ENCODE results near the gene BHLHE23. TPM values are rescaled to one million over a fixed set of nuclear protein-coding genes. Genes with fewer than 3 reads are reported as not detected.

The BHLHE23 gene
- total RNA-seq, 2 experiments from 2014 or later: not detected

DNA sequence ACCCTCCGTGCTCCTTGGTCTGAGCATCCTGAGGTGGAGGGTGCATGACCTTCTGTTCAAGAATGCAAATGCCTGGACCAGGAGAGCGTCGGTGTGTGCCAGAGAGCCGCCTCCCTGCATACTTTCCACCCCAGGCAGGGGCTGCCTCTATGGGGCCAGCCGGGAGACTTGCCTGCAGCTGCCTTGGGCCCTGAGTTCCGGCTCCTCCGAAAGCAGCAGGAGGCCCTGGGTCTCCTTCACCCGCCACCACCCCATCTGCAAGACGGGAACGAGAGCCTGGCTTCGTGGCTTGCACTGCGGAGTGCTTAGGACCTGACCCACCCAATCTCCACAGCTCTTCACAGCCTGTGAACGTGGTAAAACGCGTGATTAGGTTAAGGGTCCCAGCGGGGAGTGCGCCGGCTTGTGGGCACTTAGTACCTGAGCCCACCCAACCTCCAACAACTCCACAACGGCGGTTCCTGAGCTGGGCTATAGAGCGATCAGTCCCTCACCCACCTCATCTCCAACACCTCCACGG is 16.4 kb downstream of the BHLHE23 start:
- Histone ChIP-seq H3K9me3 (ENCODE audit: low read length) (no peaks in the 10 kb centered on the region), H3K4me2 (ENCODE audit: low read length) (no peak overlapping the region), H3K36me3 (ENCODE audit: insufficient read depth, low read length) (no peaks in the 10 kb centered on the region), H4K20me1 (ENCODE audit: insufficient read depth, low read length) (no peaks in the 10 kb centered on the region), H3K27ac (ENCODE audit: low read depth, low read length, poor library complexity, severe bottlenecking) (no peak overlapping the region), H3K9me2 (ENCODE audit: insufficient read depth, low read length) (no peaks in the 10 kb centered on the region), H3K4me1 (ENCODE audit: insufficient read depth, low read length, poor library complexity, severe bottlenecking) (no peaks in the 10 kb centered on the region), H2AFZ (ENCODE audit: low read length) (no peak overlapping the region), H3K4me3 (ENCODE audit: low read depth, low read length, poor library complexity, severe bottlenecking) (no peak overlapping the region), H3K79me2 (ENCODE audit: insufficient read depth, low read depth, low read length) (no peaks in the 10 kb centered on the region)
- POLR2A ChIA-PET: interaction anchor here (0.6 to 1.0 kb wide), 2 partner anchors 36 to 362 kb away, joined by 3 read pairs; no protein-coding TSS in a partner anchor
- no TSS peak for BruUV-seq (replicated peaks)
- DNase-seq (ENCODE audit: low spot score): no peak
- no peak for TF ChIP-seq CTCF (conservative IDR thresholded peaks at IDR 0.05; ENCODE audit: low read length)
- TF ChIP-seq EZH2phosphoT487 (IDR thresholded peaks at IDR 0.05; ENCODE audit: borderline replicate concordance, low read depth, low read length): no peak
- CTCF ChIA-PET (ENCODE audit: unreplicated experiment): no interaction called here
- intact Hi-C loops (cut with micrococcal nuclease; ENCODE audit: unreplicated experiment): no loop called here

DNA sequence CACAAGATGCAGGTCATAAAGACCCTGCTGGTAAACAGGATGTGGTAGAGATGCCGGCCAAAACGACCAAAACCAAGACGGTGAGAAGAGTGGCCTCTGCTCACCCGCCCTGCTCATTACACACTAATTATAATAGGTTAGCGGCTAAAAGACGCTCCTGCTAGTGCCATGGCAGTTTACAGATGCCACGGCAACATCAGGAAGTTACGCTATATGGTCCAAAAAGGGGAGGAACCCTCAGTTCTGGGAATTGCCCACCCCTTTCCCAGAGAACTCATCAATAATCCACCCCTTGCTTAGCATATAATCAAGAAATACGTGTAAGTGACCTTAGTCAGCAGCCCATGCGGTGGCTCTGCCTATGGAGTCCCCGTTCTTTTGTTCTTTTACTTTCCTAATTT is 17.6 kb downstream of the BHLHE23 start:
- intact Hi-C loops (cut with micrococcal nuclease; ENCODE audit: unreplicated experiment): no loop called here

More for the DNA sequence above, 17.6 kb downstream of the BHLHE23 start:
- Histone ChIP-seq H3K9me2 (ENCODE audit: insufficient read depth, low read length) (no peaks in the 10 kb centered on the region), H3K9me3 (ENCODE audit: low read length) (no peaks in the 10 kb centered on the region), H4K20me1 (ENCODE audit: insufficient read depth, low read length) (no peaks in the 10 kb centered on the region), H3K36me3 (ENCODE audit: insufficient read depth, low read length) (no peaks in the 10 kb centered on the region), H3K4me3 (ENCODE audit: low read depth, low read length, poor library complexity, severe bottlenecking) (no peak overlapping the region), H3K4me2 (ENCODE audit: low read length) (no peak overlapping the region), H2AFZ (ENCODE audit: low read length) (no peak overlapping the region), H3K4me1 (ENCODE audit: insufficient read depth, low read length, poor library complexity, severe bottlenecking) (no peaks in the 10 kb centered on the region), H3K79me2 (ENCODE audit: insufficient read depth, low read depth, low read length) (no peaks in the 10 kb centered on the region), H3K27ac (ENCODE audit: low read depth, low read length, poor library complexity, severe bottlenecking) (no peak overlapping the region)
- DNase-seq (ENCODE audit: low spot score): no peak
- ChIA-PET POLR2A (no interaction called here), CTCF (ENCODE audit: unreplicated experiment) (no interaction called here)
- TF ChIP-seq EZH2phosphoT487 (IDR thresholded peaks at IDR 0.05; ENCODE audit: borderline replicate concordance, low read depth, low read length): no peak
- TF ChIP-seq CTCF (conservative IDR thresholded peaks at IDR 0.05; ENCODE audit: low read length): no peak
- no TSS peak for BruUV-seq (replicated peaks)

Measured in OCI-LY7 (cell line).